ENCODE results near the gene THSD4. TPM values are rescaled to one million over a fixed set of nuclear protein-coding genes. Genes with fewer than 3 reads are reported as not detected.

THSD4 gene
- total and polyA plus RNA-seq, 9 of the 15 experiments (the other 6 are each of a cell fraction or from before 2014, with no cell fraction given): 0.04 TPM; not detected in 5

GRCh38 chr15:71630475-71630809 lies 515.2 kb downstream of the THSD4 start:
- Histone ChIP-seq H3K79me2 (ENCODE audit: control insufficient read depth, insufficient read depth, low read length) (no peaks in the 10 kb centered on the region), H3K9me3 (replicated peaks; ENCODE audit: control insufficient read depth, insufficient read depth, low read depth, low read length) (no peaks in the 10 kb centered on the region), H3K4me3 (no peak overlapping the region), H4K20me1 (replicated peaks; ENCODE audit: control insufficient read depth, insufficient read depth, low read length) (no peaks in the 10 kb centered on the region), H3K36me3 (ENCODE audit: control insufficient read depth, insufficient read depth, low read length) (no peaks in the 10 kb centered on the region), H2AFZ (ENCODE audit: low read depth, low read length) (no peak overlapping the region), H3K27ac (ENCODE audit: extremely low read depth, low read depth, low read length) (no peak overlapping the region), H3K9me1 (ENCODE audit: control insufficient read depth, insufficient read depth, low read length) (no peaks in the 10 kb centered on the region), H3K9ac (ENCODE audit: insufficient read depth in 1 of 2, low read depth in 2 of 2, low read length in 2 of 2) (no peak overlapping the region), H3K4me1 (replicated peaks in 1 of 2; ENCODE audit: control insufficient read depth in 2 of 2, insufficient read depth in 2 of 2, low read length in 2 of 2) (no peaks in the 10 kb centered on the region), H3K4me2 (ENCODE audit: insufficient read depth, low read length) (no peak overlapping the region), H3K27me3 (ENCODE audit: control insufficient read depth in 2 of 2, insufficient read depth in 2 of 2, low read length in 2 of 2) (no peaks in the 10 kb centered on the region; a peak in 2 of 5 replicates)
- intact Hi-C loops (cut with micrococcal nuclease): no loop called here
- 0% methylated on average over 2 of the region's 2 CpGs for WGBS (ENCODE audit: insufficient coverage, low coverage, missing lambda C conversion rate)
- no TSS peak for BruUV-seq (replicated peaks)
- no peak for DNase-seq (ENCODE audit: extremely low read depth in 1 of 4, low spot score in 3 of 4)
- ChIA-PET POLR2A (no interaction called here), CTCF (ENCODE audit: low intra/inter-chr PET ratio) (no interaction called here)
- TF ChIP-seq RBM34 (IDR thresholded peaks at IDR 0.05; ENCODE audit: borderline replicate concordance, insufficient read depth, low read length): no peak
- TF ChIP-seq ZNF197 (CRISPR knock-in tag; IDR thresholded peaks at IDR 0.05; ENCODE audit: low read depth): no peak
- TF ChIP-seq FOXA1 (IDR thresholded peaks at IDR 0.05; ENCODE audit: borderline replicate concordance): no peak
- ATAC-seq: no peak
- no peak for FAIRE-seq
- in situ Hi-C loops (cut with MboI): no loop called here

GRCh38 chr15:71632576-71633195 lies 517.4 kb downstream of the THSD4 start:
- ChIA-PET CTCF (ENCODE audit: low intra/inter-chr PET ratio) (no interaction called here), POLR2A (no interaction called here)
- H3K9me3 ChIP-seq (replicated peaks; ENCODE audit: control insufficient read depth, insufficient read depth, low read depth, low read length): no peaks in the 10 kb centered on the region
- H4K20me1 ChIP-seq (replicated peaks; ENCODE audit: control insufficient read depth, insufficient read depth, low read length): no peaks in the 10 kb centered on the region
- TF ChIP-seq ZNF133 (CRISPR knock-in tag; IDR thresholded peaks at IDR 0.05): no peak
- H3K27me3 ChIP-seq (ENCODE audit: control insufficient read depth in 2 of 2, insufficient read depth in 2 of 2, low read length in 2 of 2): no peaks in the 10 kb centered on the region; a peak in 1 of 5 replicates
- no peak overlapping the region for H3K27ac ChIP-seq (ENCODE audit: extremely low read depth, low read depth, low read length)
- H3K9me1 ChIP-seq (ENCODE audit: control insufficient read depth, insufficient read depth, low read length): no peaks in the 10 kb centered on the region
- intact Hi-C loops (cut with micrococcal nuclease): no loop called here
- WGBS (ENCODE audit: insufficient coverage, low coverage, missing lambda C conversion rate): 0% methylated on average over 3 of the region's 3 CpGs
- H3K79me2 ChIP-seq (ENCODE audit: control insufficient read depth, insufficient read depth, low read length): no peaks in the 10 kb centered on the region
- in situ Hi-C loops (cut with MboI): no loop called here
- BruUV-seq (replicated peaks): no TSS peak
- DNase-seq (ENCODE audit: extremely low read depth in 1 of 4, low spot score in 3 of 4) (no peak), FAIRE-seq (no peak), ATAC-seq (no peak)
- no peaks in the 10 kb centered on the region for H3K36me3 ChIP-seq (ENCODE audit: control insufficient read depth, insufficient read depth, low read length)
- no peak overlapping the region for H3K4me2 ChIP-seq (ENCODE audit: insufficient read depth, low read length)
- H3K9ac ChIP-seq (ENCODE audit: insufficient read depth in 1 of 2, low read depth in 2 of 2, low read length in 2 of 2): no peak overlapping the region
- no peak overlapping the region for H2AFZ ChIP-seq (ENCODE audit: low read depth, low read length)
- no peaks in the 10 kb centered on the region for H3K4me1 ChIP-seq (replicated peaks in 1 of 2; ENCODE audit: control insufficient read depth in 2 of 2, insufficient read depth in 2 of 2, low read length in 2 of 2)
- no peak overlapping the region for H3K4me3 ChIP-seq
